Neuronal stem cell (in vitro differentiated cells): ENCODE results near the gene NUP93.
A peak's percentile ranks its signal among the peaks of the same experiment; 100 is the strongest.

Source experiments
- DNase-seq: peaks from one replicate; pipeline ENCODE4 v3.0.0-alpha.2; 2013; ENCODE audit warnings: low spot score
- H2AFZ ChIP-seq: one replicate; pipeline ENCODE4 v1.6.1; 2013; ENCODE audit warnings: mild to moderate bottlenecking, low read length, inconsistent platforms
- H2AK5ac ChIP-seq: 2 replicates; pipeline ENCODE4 v1.6.1; 2013; ENCODE audit warnings: low read depth, mild to moderate bottlenecking, inconsistent platforms, low read length, moderate library complexity, mixed read lengths
- H2BK120ac ChIP-seq: 2 replicates; pipeline ENCODE4 v1.6.1; 2013; ENCODE audit warnings: low read depth, mild to moderate bottlenecking, inconsistent platforms, low read length, moderate library complexity, mixed read lengths
- H2BK12ac ChIP-seq: one replicate; pipeline ENCODE4 v1.6.1; 2013; ENCODE audit warnings: low read length, inconsistent platforms
- H2BK15ac ChIP-seq: 2 replicates; pipeline ENCODE4 v1.6.1; 2013; ENCODE audit warnings: mild to moderate bottlenecking, low read length, inconsistent platforms, mixed read lengths
- H2BK5ac ChIP-seq: one replicate; pipeline ENCODE4 v1.6.1; 2013; ENCODE audit warnings: inconsistent platforms, mild to moderate bottlenecking, low read length, moderate library complexity
- H3K14ac ChIP-seq: one replicate; pipeline ENCODE4 v1.6.1; 2013; ENCODE audit warnings: low read length, inconsistent platforms
- H3K18ac ChIP-seq: 2 replicates; pipeline ENCODE4 v1.6.1; 2013; ENCODE audit warnings: low read length, inconsistent platforms
- H3K23ac ChIP-seq: 2 replicates; pipeline ENCODE4 v1.6.1; 2013; ENCODE audit warnings: low read depth, mild to moderate bottlenecking, mixed read lengths, low read length, inconsistent platforms; ENCODE audit not compliant: poor library complexity
- H3K27ac ChIP-seq: replicated peaks from 3 replicates; pipeline ENCODE4 v1.5.1; 2013; ENCODE audit warnings: low read length, inconsistent platforms
- H3K27me3 ChIP-seq, 3 experiments: 2 replicates each; pipeline ENCODE4 v1.6.1; 2013; ENCODE audit warnings: low read length in 3 of 3, mild to moderate bottlenecking in 2 of 3, inconsistent platforms in 1 of 3, low read depth in 1 of 3, mixed read lengths in 1 of 3, moderate library complexity in 1 of 3; ENCODE audit not compliant: control insufficient read depth in 3 of 3, insufficient read depth in 3 of 3
- H3K36me3 ChIP-seq, 2 donors: replicated peaks in 1 of 2; 2 replicates each; pipeline ENCODE4 v1.6.1; 2013; ENCODE audit warnings: low read length in 2 of 2; ENCODE audit not compliant: control insufficient read depth in 2 of 2, insufficient read depth in 2 of 2
- H3K4ac ChIP-seq: 2 replicates; pipeline ENCODE4 v1.6.1; 2013; ENCODE audit warnings: inconsistent platforms, mild to moderate bottlenecking, low read length, moderate library complexity
- H3K4me1 ChIP-seq, 2 donors: 1 replicate in 1 of 2; 2 replicates in 1 of 2; pipeline ENCODE4 v1.6.1; 2013; ENCODE audit warnings: low read length in 2 of 2, low read depth in 1 of 2; ENCODE audit not compliant: control insufficient read depth in 2 of 2, insufficient read depth in 1 of 2
- H3K4me2 ChIP-seq: one replicate; pipeline ENCODE4 v1.6.1; 2013; ENCODE audit warnings: mild to moderate bottlenecking, low read length, inconsistent platforms; ENCODE audit not compliant: insufficient read depth, poor library complexity, severe bottlenecking
- H3K4me3 ChIP-seq, 2 donors: 2 replicates each; pipeline ENCODE4 v1.5.1; 2013; ENCODE audit warnings: low read length in 2 of 2, mild to moderate bottlenecking in 2 of 2, inconsistent platforms in 1 of 2, moderate library complexity in 1 of 2
- H3K79me1 ChIP-seq: one replicate; pipeline ENCODE4 v1.6.1; 2013; ENCODE audit warnings: low read depth, mild to moderate bottlenecking, inconsistent platforms, low read length, moderate library complexity
- H3K9ac ChIP-seq: one replicate; pipeline ENCODE4 v1.6.1; 2013; ENCODE audit warnings: mild to moderate bottlenecking, low read depth, low read length, inconsistent platforms; ENCODE audit not compliant: poor library complexity
- H3K9me3 ChIP-seq, 2 donors: replicated peaks in 1 of 2; 2 replicates each; pipeline versions ENCODE3 to v1.6.1; 2013; ENCODE audit warnings: low read length in 2 of 2, mild to moderate bottlenecking in 2 of 2, inconsistent platforms in 1 of 2, low read depth in 1 of 2, mixed read lengths in 1 of 2, moderate library complexity in 1 of 2; ENCODE audit not compliant: control insufficient read depth in 2 of 2, insufficient read depth in 1 of 2
- H4K8ac ChIP-seq: one replicate; pipeline ENCODE4 v1.6.1; 2013; ENCODE audit warnings: low read depth, mild to moderate bottlenecking, inconsistent platforms, low read length, moderate library complexity
- H4K91ac ChIP-seq: one replicate; pipeline ENCODE4 v1.6.1; 2013; ENCODE audit warnings: low read length, low read depth, mild to moderate bottlenecking, inconsistent platforms; ENCODE audit not compliant: poor library complexity
- WGBS, 2 donors: extraction: QIAGEN DNeasy Blood & Tissue Kit; methylation state at CpG; one replicate each; pipeline ENCODE4 v1.1.7; 2013; ENCODE audit warnings: missing lambda C conversion rate in 2 of 2, mixed read lengths in 1 of 2; ENCODE audit not compliant: insufficient read length in 2 of 2, insufficient replicate concordance in 1 of 2; ENCODE audit errors: extremely low coverage in 2 of 2; 5-methylcytosine and 5-hydroxymethylcytosine counted together

NUP93 gene

DNA sequence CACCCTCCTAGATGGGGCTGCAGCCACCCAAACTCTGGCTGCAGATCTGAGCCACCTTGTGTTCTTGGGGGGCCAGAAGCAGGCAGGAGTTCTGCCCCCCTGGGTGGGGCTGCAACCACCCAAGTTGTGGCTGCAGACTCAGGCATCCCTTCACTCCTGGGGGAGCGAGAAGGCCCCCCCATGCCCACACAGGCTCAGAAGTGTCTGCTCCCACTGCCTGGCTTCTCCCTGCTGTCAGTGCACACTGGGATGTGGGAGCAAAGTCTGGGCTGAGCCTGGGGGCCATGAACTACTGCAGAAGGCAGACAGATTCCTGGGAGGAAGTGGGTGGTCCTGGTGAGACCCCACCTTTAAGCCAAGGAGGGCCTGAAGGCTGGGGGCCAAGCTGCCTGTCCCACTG, 34.7 kb upstream of the NUP93 start:
- DNase-seq = no peak
- Histone ChIP-seq H2BK5ac (no peak overlapping the region), H4K8ac (no peak overlapping the region), H3K4me3 (no peak overlapping the region), H2BK12ac (no peak overlapping the region), H3K4ac (no peak overlapping the region), H3K23ac (no peak overlapping the region), H3K9ac (no peak overlapping the region), H4K91ac (no peak overlapping the region), H2AFZ (no peak overlapping the region), H3K18ac (peak overlapping the region; percentile 2), H3K27me3 (peaks cover 0 to 15% (median 0%) of the 10 kb centered on the region in 3 experiments), H2BK120ac (no peak overlapping the region), H3K4me2 (no peak overlapping the region), H3K36me3 (no peaks in the 10 kb centered on the region), H2AK5ac (no peak overlapping the region), H3K27ac (no peak overlapping the region), H3K4me1 (no peaks in the 10 kb centered on the region), H3K14ac (peak overlapping the region; percentile 67), H3K9me3 (peaks cover 0 to 2% of the 10 kb centered on the region in 2 donors), H3K79me1 (no peaks in the 10 kb centered on the region), H2BK15ac (no peak overlapping the region)
- WGBS, 2 donors = no CpG with 5 or more reads among the region's 1 CpG

DNA sequence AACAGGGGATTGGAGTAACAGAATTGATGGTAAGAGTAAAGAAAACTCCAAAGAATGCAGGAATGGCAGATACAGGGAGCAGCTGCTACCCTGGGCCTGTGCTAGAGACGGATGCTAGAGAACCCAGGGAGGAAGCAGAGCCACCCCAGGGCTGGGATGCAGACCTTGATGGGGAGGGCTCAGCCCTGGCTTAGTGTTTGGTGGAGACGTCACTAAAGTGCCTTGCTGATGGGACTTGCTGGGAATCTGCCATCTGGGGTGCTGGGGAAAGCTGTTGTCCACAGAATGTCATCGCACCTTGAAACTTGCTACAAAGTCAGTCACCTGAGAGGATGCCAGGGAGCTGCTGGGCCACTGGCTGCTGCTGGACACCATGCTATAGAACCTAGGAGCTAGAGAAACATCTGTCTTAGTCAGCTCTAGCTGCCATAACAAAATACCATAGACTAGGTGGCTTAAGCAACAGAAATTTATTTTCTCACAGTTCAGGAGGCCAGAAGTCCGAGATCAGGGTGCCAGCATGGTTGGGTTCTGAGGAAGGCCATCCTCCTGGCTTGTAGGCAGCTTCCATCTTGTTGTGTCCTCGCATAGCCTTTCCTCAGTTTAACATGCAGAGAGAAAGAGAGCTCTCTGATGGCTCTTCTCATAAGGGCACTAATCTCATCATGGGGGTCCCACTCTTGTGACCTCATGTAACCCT, 32.3 kb upstream of the NUP93 start:
- H2BK5ac ChIP-seq = no peak overlapping the region
- H2BK15ac ChIP-seq = no peak overlapping the region
- H2BK120ac ChIP-seq = no peak overlapping the region
- no peak overlapping the region for H3K23ac ChIP-seq
- no peak overlapping the region for H3K9ac ChIP-seq
- peaks cover 0 to 2% of the 10 kb centered on the region in 2 donors for H3K9me3 ChIP-seq
- no peak overlapping the region for H4K8ac ChIP-seq
- no CpG with 5 or more reads among the region's 5 CpGs for WGBS, 2 donors
- no peak for DNase-seq
- H3K4me2 ChIP-seq = no peak overlapping the region
- no peak overlapping the region for H3K14ac ChIP-seq
- peaks cover 0 to 4% (median 0%) of the 10 kb centered on the region in 3 experiments for H3K27me3 ChIP-seq
- H3K79me1 ChIP-seq = no peaks in the 10 kb centered on the region
- no peak overlapping the region for H3K4ac ChIP-seq
- peak overlapping the region in 1 of 2 donors; percentile 22 for H3K4me3 ChIP-seq
- no peak overlapping the region for H3K27ac ChIP-seq
- no peak overlapping the region for H2BK12ac ChIP-seq
- peaks cover 0 to under 1% of the 10 kb centered on the region in 2 donors for H3K4me1 ChIP-seq
- no peak overlapping the region for H3K18ac ChIP-seq
- H2AFZ ChIP-seq = no peak overlapping the region
- no peak overlapping the region for H4K91ac ChIP-seq
- no peak overlapping the region for H2AK5ac ChIP-seq
- no peaks in the 10 kb centered on the region for H3K36me3 ChIP-seq

- no peak overlapping the region for H3K4me3 ChIP-seq
- H2BK120ac ChIP-seq = no peak overlapping the region
- H2BK12ac ChIP-seq = no peak overlapping the region
- DNase-seq = no peak
- WGBS, 2 donors = no CpG with 5 or more reads among the region's 1 CpG
- peaks cover 0 to 2% of the 10 kb centered on the region in 2 donors for H3K9me3 ChIP-seq
- H3K18ac ChIP-seq = no peak overlapping the region
- H4K8ac ChIP-seq = no peak overlapping the region
- H3K23ac ChIP-seq = no peak overlapping the region
- no peak overlapping the region for H2AFZ ChIP-seq
- no peak overlapping the region for H2BK15ac ChIP-seq
- no peak overlapping the region for H3K4me2 ChIP-seq
- H3K36me3 ChIP-seq = no peaks in the 10 kb centered on the region
- H2BK5ac ChIP-seq = no peak overlapping the region
- no peak overlapping the region for H3K4ac ChIP-seq
- H3K27me3 ChIP-seq = peaks cover 0 to 8% (median 0%) of the 10 kb centered on the region in 3 experiments
- H3K4me1 ChIP-seq = peaks cover 0 to 3% of the 10 kb centered on the region in 2 donors
- no peak overlapping the region for H2AK5ac ChIP-seq
- no peak overlapping the region for H3K27ac ChIP-seq
- no peak overlapping the region for H4K91ac ChIP-seq
- H3K9ac ChIP-seq = no peak overlapping the region
- H3K79me1 ChIP-seq = no peaks in the 10 kb centered on the region
- H3K14ac ChIP-seq = no peak overlapping the region
Observed at GRCh38 chr16:56700195-56700594, 29.7 kb upstream of the NUP93 start.

DNA sequence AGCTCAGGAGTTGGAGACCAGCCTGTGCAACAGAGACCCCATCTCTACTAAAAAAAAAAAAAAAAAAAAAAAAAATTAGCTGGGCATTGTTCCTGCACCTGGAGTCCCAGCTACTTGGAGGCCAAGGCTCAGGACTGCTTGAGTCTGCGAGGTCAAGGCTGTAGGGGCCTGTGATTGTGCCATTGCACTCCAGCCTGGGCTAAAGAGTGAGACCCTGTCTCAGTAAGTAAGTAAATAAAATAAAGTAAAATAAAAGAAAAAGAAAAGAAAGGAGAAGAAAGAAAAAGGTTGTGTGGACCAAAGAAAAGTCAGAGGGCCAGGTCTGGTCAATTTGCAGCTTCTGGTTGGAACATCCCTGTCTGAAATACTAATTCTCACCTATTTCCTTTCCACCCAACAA, 29.3 kb upstream of the NUP93 start:
- Histone ChIP-seq H2BK15ac (no peak overlapping the region), H3K4me3 (no peak overlapping the region), H3K4ac (no peak overlapping the region), H3K23ac (no peak overlapping the region), H3K18ac (no peak overlapping the region), H3K14ac (no peak overlapping the region), H3K79me1 (no peaks in the 10 kb centered on the region), H3K27ac (no peak overlapping the region), H2AK5ac (no peak overlapping the region), H4K8ac (no peak overlapping the region), H4K91ac (no peak overlapping the region), H3K36me3 (no peaks in the 10 kb centered on the region), H2BK5ac (no peak overlapping the region), H3K9me3 (peaks cover 0 to 2% of the 10 kb centered on the region in 2 donors), H2BK12ac (no peak overlapping the region), H3K9ac (no peak overlapping the region), H2BK120ac (no peak overlapping the region), H2AFZ (no peak overlapping the region), H3K4me2 (no peak overlapping the region), H3K4me1 (peaks cover 0 to 5% of the 10 kb centered on the region in 2 donors), H3K27me3 (peaks cover 0 to 8% (median 0%) of the 10 kb centered on the region in 3 experiments)
- WGBS, 2 donors = no CpG with 5 or more reads among the region's 1 CpG
- DNase-seq = no peak
